22Rv1 (cell line): Measurements from ENCODE around the gene RBMS3.

ENCODE experiments used
- CTCF ChIP-seq: fragments of 450-650 bp; IDR thresholded peaks from 2 replicates; pipeline ENCODE4 v1.5.1; 2017; ENCODE audit warnings: mild to moderate bottlenecking
- ZFX ChIP-seq: fragments of 450-650 bp; IDR thresholded peaks from 2 replicates; pipeline ENCODE4 v1.6.1; 2017; ENCODE audit warnings: antibody characterized with exemption, borderline replicate concordance

DNA sequence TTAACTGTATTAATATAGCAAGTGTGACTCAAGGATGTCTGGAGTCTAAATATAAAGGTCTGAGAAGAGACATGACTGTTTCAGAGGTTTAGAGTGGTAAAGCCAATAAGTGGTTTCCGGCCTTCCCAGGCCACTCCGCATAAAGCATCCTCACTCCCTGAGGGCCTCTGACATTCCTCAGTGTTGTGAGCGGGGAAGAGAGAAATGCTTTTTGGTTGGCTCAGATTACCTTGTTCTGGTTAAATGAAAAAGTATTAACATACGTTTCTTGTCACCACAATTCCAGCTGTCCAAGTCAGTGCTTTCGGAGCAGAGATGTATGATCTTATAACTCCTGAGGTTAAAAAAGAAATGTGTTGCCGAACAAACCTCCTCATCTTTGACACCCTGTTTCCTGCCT lies 103.8 kb downstream of the RBMS3 start:
- TF ChIP-seq CTCF (no peak), ZFX (no peak)
